SK-N-SH (cell line): ENCODE measurements around the gene KRTAP12-2. TPM values are rescaled to one million over a fixed set of nuclear protein-coding genes. Genes with fewer than 3 reads are reported as not detected.

Source experiments
- CTCF ChIA-PET: fragments of 300-600, 350-600 bp; formaldehyde crosslinking; extraction: SDS; loops from one replicate; lab custom pipeline; 2021; lab: Yijun Ruan, JAX
- POLR2A ChIA-PET: fragments of 350-600 bp; sonication (Branson Sonifier 250); formaldehyde crosslinking; extraction: SDS; loops from one replicate; lab custom pipeline; 2020; ENCODE audit warnings: antibody characterized with exemption, inconsistent platforms; lab: Yijun Ruan, JAX
- DNase-seq: peaks from one replicate; pipeline ENCODE4 v3.0.0; 2012
- H2AFZ ChIP-seq: fragments of 200-600 bp; sonication (generic); 2 replicates; pipeline ENCODE4 v1.8.1; 2016; ENCODE audit warnings: antibody characterized with exemption, mild to moderate bottlenecking, low read depth
- H3F3A ChIP-seq: fragments of 200-600 bp; sonication (generic); replicated peaks from 2 replicates; pipeline ENCODE3; 2016; ENCODE audit warnings: antibody characterized with exemption, mild to moderate bottlenecking; ENCODE audit not compliant: insufficient read depth
- H3K27ac ChIP-seq, 2 experiments: fragments of 200-500 bp in 1 of 2; fragments of 200-600 bp in 1 of 2; sonication (Bioruptor generic) in 1 of 2; sonication (generic), shearing (Covaris generic) in 1 of 2; 2 replicates each; pipeline versions ENCODE4 v1.5.1 to v1.6.1; 2014 to 2016; ENCODE audit warnings: low read depth in 2 of 2, inconsistent platforms in 1 of 2, low read length in 1 of 2, mild to moderate bottlenecking in 1 of 2, mixed read lengths in 1 of 2
- H3K27me3 ChIP-seq: fragments of 200-600 bp; sonication (generic), shearing (Covaris generic); 2 replicates; pipeline ENCODE4 v1.6.1; 2016; ENCODE audit warnings: mixed run types; ENCODE audit not compliant: insufficient read depth
- H3K36me3 ChIP-seq, 2 experiments: fragments of 200-500 bp in 1 of 2; fragments of 200-600 bp in 1 of 2; sonication (Bioruptor generic) in 1 of 2; sonication (generic) in 1 of 2; replicated peaks in 1 of 2; 2 replicates each; pipeline versions ENCODE3 to v1.5.1; 2014 to 2016; ENCODE audit warnings: low read length in 1 of 2, mild to moderate bottlenecking in 1 of 2; ENCODE audit not compliant: insufficient read depth in 2 of 2, control insufficient read depth in 1 of 2
- H3K4me1 ChIP-seq, 2 experiments: fragments of 200-500 bp in 1 of 2; fragments of 200-600 bp in 1 of 2; sonication (Bioruptor generic) in 1 of 2; sonication (generic), shearing (Covaris generic) in 1 of 2; 2 replicates each; pipeline versions ENCODE4 v1.5.1 to v1.6.1; 2014 to 2016; ENCODE audit warnings: low read depth in 1 of 2, low read length in 1 of 2, mixed run types in 1 of 2; ENCODE audit not compliant: insufficient read depth in 2 of 2, control insufficient read depth in 1 of 2
- H3K4me2 ChIP-seq: fragments of 200-600 bp; sonication (generic), shearing (Covaris generic); 2 replicates; pipeline ENCODE4 v1.6.1; 2017; ENCODE audit warnings: mixed run types
- H3K4me3 ChIP-seq, 2 experiments: fragments of 200-500 bp in 1 of 2; fragments of 200-600 bp in 1 of 2; sonication (Bioruptor generic) in 1 of 2; sonication (generic), shearing (Covaris generic) in 1 of 2; 2 replicates each; pipeline versions ENCODE4 v1.5.1 to v1.8.1; 2014 to 2016; ENCODE audit warnings: low read depth in 2 of 2, inconsistent platforms in 1 of 2, low read length in 1 of 2, mild to moderate bottlenecking in 1 of 2, mixed read lengths in 1 of 2, moderate library complexity in 1 of 2
- H3K79me2 ChIP-seq: fragments of 200-600 bp; sonication (generic); 2 replicates; pipeline ENCODE4 v1.8.1; 2017; ENCODE audit warnings: mild to moderate bottlenecking; ENCODE audit not compliant: insufficient read depth
- H3K9ac ChIP-seq: fragments of 200-600 bp; sonication (generic); 2 replicates; pipeline ENCODE4 v1.6.1; 2017; ENCODE audit warnings: mixed run types
- H3K9me2 ChIP-seq: fragments of 200-600 bp; sonication (generic); 2 replicates; pipeline ENCODE4 v1.6.1; 2017; ENCODE audit warnings: mixed run types
- H3K9me3 ChIP-seq: fragments of 200-600 bp; sonication (generic); 2 replicates; pipeline ENCODE4 v1.6.1; 2017; ENCODE audit warnings: mixed run types, mild to moderate bottlenecking, moderate library complexity
- H4K20me1 ChIP-seq: fragments of 200-600 bp; sonication (generic); 2 replicates; pipeline ENCODE4 v1.6.1; 2017; ENCODE audit warnings: mild to moderate bottlenecking, mixed run types; ENCODE audit not compliant: insufficient read depth
- EP300 ChIP-seq, 2 experiments: IDR thresholded peaks; 2 replicates each; pipeline versions ENCODE4 v1.4.0 to v1.6.1; 2012; ENCODE audit warnings: borderline replicate concordance in 1 of 2, low read depth in 1 of 2, low read length in 1 of 2
- FOSL2 ChIP-seq: IDR thresholded peaks from 2 replicates; pipeline ENCODE4 v1.4.0; 2012; ENCODE audit warnings: low read depth, mild to moderate bottlenecking, moderate library complexity, borderline replicate concordance
- FOXJ3 ChIP-seq: sonication (generic); formaldehyde crosslinking; IDR thresholded peaks from 2 replicates; pipeline ENCODE4 v1.5.1; 2020; ENCODE audit warnings: mild to moderate bottlenecking, missing genetic modification reagents
- FOXM1 ChIP-seq: IDR thresholded peaks from 2 replicates; pipeline ENCODE4 v1.4.0; 2012; ENCODE audit warnings: low read depth, mild to moderate bottlenecking
- JUND ChIP-seq: IDR thresholded peaks from 2 replicates; pipeline ENCODE4 v1.4.0; 2012
- MEF2A ChIP-seq: IDR thresholded peaks from 2 replicates; pipeline ENCODE4 v1.4.0; 2012; ENCODE audit warnings: low read depth, borderline replicate concordance
- MXI1 ChIP-seq: IDR thresholded peaks from 2 replicates; pipeline ENCODE4 v1.6.1; 2012; ENCODE audit warnings: mild to moderate bottlenecking, low read depth, low read length, improper control_type of control experiment
- NRF1 ChIP-seq: IDR thresholded peaks from 2 replicates; pipeline ENCODE4 v1.6.1; 2012; ENCODE audit warnings: low read depth, mild to moderate bottlenecking, low read length
- POLR2AphosphoS5 ChIP-seq: IDR thresholded peaks from 2 replicates; pipeline ENCODE4 v1.6.1; 2012; ENCODE audit warnings: low read depth, low read length
- RFX5 ChIP-seq: IDR thresholded peaks from 2 replicates; pipeline ENCODE4 v1.6.1; 2012; ENCODE audit warnings: mild to moderate bottlenecking, improper control_type of control experiment, low read length
- RXRA ChIP-seq: IDR thresholded peaks from 2 replicates; pipeline ENCODE4 v1.4.0; 2012; ENCODE audit warnings: low read depth, mild to moderate bottlenecking, borderline replicate concordance
- SMC3 ChIP-seq: IDR thresholded peaks from 2 replicates; pipeline ENCODE4 v1.6.1; 2012; ENCODE audit warnings: low read depth, low read length, improper control_type of control experiment
- WGBS: methylation state at CpG from one replicate; pipeline ENCODE4 v1.1.6; 2017; ENCODE audit warnings: low lambda C conversion rate; 5-methylcytosine and 5-hydroxymethylcytosine counted together
- polyA plus RNA-seq, 3 experiments: library from polyadenylated mRNA; depleted of rRNA; stranded (reverse); fragments of >200 nt; gene quantifications; 2 replicates each; pipeline ENCODE4 v1.2.3, GENCODE V29; 2012
- TF ChIP-seq, protein P1 (sequence below): IDR thresholded peaks from 2 replicates; pipeline ENCODE4 v1.4.0; 2012; ENCODE audit warnings: low read depth, borderline replicate concordance
- TF ChIP-seq, protein P2 (sequence below): IDR thresholded peaks from 2 replicates; pipeline ENCODE4 v1.4.0; 2012; ENCODE audit warnings: low read depth
- TF ChIP-seq, protein P3 (sequence below): IDR thresholded peaks from 2 replicates; pipeline ENCODE4; 2012
- TF ChIP-seq, protein P4 (sequence below): IDR thresholded peaks from 2 replicates; pipeline ENCODE4 v1.6.1; 2012; ENCODE audit warnings: mild to moderate bottlenecking, low read depth, low read length, moderate library complexity

The KRTAP12-2 gene
- polyA plus RNA-seq, 1 of the 3 experiments (the other 2 are of a cell fraction): not detected

DNA sequence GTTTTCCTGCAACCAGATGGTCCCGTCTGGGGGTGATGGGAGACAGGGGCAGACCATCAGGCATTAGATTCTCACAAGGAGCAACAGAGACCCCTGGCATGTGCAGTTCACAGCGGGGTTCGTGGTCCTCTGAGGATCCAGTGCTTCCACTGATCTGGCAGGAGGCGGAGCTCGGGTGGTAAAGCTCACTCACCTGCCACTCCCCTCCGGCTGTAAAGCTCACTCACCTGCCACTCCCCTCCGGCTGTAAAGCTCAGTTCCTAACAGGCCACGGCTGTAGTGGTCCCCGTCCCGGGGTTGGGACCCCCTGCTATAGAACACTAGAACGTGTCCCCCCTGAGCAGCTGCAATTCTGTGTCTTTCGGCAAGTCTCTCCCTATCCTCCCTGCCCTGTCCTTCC lies 34.8 kb upstream of the KRTAP12-2 start:
- ChIA-PET CTCF (interaction anchor here (1.1 to 1.9 kb wide), 2 partner anchors 91 to 98 kb away, joined by 3 to 7 read pairs; no protein-coding TSS in a partner anchor), POLR2A (no interaction called here)
- no peak overlapping the region for H3K9ac ChIP-seq
- H3K4me2 ChIP-seq: no peak overlapping the region
- DNase-seq: peak; percentile 20
- 4% methylated on average over 8 of the region's 12 CpGs for WGBS
- H3K27me3 ChIP-seq: peaks cover 81% of the 10 kb centered on the region
- H3K27ac ChIP-seq: no peak overlapping the region
- H3K9me2 ChIP-seq: no peaks in the 10 kb centered on the region
- no peak for TF ChIP-seq RFX5
- TF ChIP-seq POLR2AphosphoS5: no peak
- TF ChIP-seq NRF1: no peak
- no peak for TF ChIP-seq RXRA
- TF ChIP-seq MXI1: no peak
- TF ChIP-seq, protein P1, sequence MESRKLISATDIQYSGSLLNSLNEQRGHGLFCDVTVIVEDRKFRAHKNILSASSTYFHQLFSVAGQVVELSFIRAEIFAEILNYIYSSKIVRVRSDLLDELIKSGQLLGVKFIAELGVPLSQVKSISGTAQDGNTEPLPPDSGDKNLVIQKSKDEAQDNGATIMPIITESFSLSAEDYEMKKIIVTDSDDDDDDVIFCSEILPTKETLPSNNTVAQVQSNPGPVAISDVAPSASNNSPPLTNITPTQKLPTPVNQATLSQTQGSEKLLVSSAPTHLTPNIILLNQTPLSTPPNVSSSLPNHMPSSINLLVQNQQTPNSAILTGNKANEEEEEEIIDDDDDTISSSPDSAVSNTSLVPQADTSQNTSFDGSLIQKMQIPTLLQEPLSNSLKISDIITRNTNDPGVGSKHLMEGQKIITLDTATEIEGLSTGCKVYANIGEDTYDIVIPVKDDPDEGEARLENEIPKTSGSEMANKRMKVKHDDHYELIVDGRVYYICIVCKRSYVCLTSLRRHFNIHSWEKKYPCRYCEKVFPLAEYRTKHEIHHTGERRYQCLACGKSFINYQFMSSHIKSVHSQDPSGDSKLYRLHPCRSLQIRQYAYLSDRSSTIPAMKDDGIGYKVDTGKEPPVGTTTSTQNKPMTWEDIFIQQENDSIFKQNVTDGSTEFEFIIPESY: no peak
- TF ChIP-seq, protein P2, sequence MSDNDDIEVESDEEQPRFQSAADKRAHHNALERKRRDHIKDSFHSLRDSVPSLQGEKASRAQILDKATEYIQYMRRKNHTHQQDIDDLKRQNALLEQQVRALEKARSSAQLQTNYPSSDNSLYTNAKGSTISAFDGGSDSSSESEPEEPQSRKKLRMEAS: no peak
- TF ChIP-seq MEF2A: no peak
- no peak for TF ChIP-seq FOXJ3 (CRISPR knock-in tag)
- TF ChIP-seq, protein P3, sequence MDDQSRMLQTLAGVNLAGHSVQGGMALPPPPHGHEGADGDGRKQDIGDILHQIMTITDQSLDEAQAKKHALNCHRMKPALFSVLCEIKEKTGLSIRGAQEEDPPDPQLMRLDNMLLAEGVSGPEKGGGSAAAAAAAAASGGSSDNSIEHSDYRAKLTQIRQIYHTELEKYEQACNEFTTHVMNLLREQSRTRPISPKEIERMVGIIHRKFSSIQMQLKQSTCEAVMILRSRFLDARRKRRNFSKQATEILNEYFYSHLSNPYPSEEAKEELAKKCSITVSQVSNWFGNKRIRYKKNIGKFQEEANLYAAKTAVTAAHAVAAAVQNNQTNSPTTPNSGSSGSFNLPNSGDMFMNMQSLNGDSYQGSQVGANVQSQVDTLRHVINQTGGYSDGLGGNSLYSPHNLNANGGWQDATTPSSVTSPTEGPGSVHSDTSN: no peak
- TF ChIP-seq, protein P4, sequence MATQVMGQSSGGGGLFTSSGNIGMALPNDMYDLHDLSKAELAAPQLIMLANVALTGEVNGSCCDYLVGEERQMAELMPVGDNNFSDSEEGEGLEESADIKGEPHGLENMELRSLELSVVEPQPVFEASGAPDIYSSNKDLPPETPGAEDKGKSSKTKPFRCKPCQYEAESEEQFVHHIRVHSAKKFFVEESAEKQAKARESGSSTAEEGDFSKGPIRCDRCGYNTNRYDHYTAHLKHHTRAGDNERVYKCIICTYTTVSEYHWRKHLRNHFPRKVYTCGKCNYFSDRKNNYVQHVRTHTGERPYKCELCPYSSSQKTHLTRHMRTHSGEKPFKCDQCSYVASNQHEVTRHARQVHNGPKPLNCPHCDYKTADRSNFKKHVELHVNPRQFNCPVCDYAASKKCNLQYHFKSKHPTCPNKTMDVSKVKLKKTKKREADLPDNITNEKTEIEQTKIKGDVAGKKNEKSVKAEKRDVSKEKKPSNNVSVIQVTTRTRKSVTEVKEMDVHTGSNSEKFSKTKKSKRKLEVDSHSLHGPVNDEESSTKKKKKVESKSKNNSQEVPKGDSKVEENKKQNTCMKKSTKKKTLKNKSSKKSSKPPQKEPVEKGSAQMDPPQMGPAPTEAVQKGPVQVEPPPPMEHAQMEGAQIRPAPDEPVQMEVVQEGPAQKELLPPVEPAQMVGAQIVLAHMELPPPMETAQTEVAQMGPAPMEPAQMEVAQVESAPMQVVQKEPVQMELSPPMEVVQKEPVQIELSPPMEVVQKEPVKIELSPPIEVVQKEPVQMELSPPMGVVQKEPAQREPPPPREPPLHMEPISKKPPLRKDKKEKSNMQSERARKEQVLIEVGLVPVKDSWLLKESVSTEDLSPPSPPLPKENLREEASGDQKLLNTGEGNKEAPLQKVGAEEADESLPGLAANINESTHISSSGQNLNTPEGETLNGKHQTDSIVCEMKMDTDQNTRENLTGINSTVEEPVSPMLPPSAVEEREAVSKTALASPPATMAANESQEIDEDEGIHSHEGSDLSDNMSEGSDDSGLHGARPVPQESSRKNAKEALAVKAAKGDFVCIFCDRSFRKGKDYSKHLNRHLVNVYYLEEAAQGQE: no peak
- TF ChIP-seq SMC3: no peak
- no peak for TF ChIP-seq FOXM1
- no peak for TF ChIP-seq EP300 (IDR thresholded peaks at IDR 0.05; ENCODE audit: borderline replicate concordance in 1 of 2, low read depth in 1 of 2, low read length in 1 of 2)
- no peak for TF ChIP-seq FOSL2
- no peak for TF ChIP-seq JUND
- H3K36me3 ChIP-seq: no peaks in the 10 kb centered on the region
- no peaks in the 10 kb centered on the region for H4K20me1 ChIP-seq
- no peak overlapping the region for H2AFZ ChIP-seq
- H3K4me1 ChIP-seq: no peaks in the 10 kb centered on the region; a peak in 1 of 4 replicates
- no peak overlapping the region for H3K4me3 ChIP-seq
- no peaks in the 10 kb centered on the region for H3F3A ChIP-seq
- no peaks in the 10 kb centered on the region for H3K79me2 ChIP-seq
- H3K9me3 ChIP-seq: no peaks in the 10 kb centered on the region
